ENCODE results near the gene EXOC6.

GRCh38 chr10:93071674-93072224 lies 223.4 kb downstream of the EXOC6 start:
- no peak for TF ChIP-seq CTCF (IDR thresholded peaks at IDR 0.05)
- no peak for TF ChIP-seq POLR2A (IDR thresholded peaks at IDR 0.05)
